GM10248 (cell line): Measurements from ENCODE around the gene MPV17L2.

Experiments used
- CTCF ChIA-PET: fragments of 300-600 bp; sonication (Branson Sonifier 250); formaldehyde crosslinking; extraction: SDS; loops from one replicate; lab custom pipeline; 2021; ENCODE audit warnings: antibody characterized with exemption; lab: Yijun Ruan, JAX
- POLR2A ChIA-PET: fragments of 350-650 bp; sonication (Branson Sonifier 250); formaldehyde crosslinking; extraction: SDS; loops from one replicate; lab custom pipeline; 2020; ENCODE audit warnings: antibody characterized with exemption; lab: Yijun Ruan, JAX
- DNase-seq: peaks from one replicate; pipeline ENCODE4 v3.0.0; 2012; ENCODE audit errors: extremely low spot score
- TF ChIP-seq, protein P1 (sequence below): IDR thresholded peaks from 2 replicates; pipeline ENCODE4 v1.5.1; 2012; ENCODE audit warnings: mild to moderate bottlenecking, low read depth; ENCODE audit errors: extremely low read depth, missing control alignments, control extremely low read depth

Gene MPV17L2

DNA sequence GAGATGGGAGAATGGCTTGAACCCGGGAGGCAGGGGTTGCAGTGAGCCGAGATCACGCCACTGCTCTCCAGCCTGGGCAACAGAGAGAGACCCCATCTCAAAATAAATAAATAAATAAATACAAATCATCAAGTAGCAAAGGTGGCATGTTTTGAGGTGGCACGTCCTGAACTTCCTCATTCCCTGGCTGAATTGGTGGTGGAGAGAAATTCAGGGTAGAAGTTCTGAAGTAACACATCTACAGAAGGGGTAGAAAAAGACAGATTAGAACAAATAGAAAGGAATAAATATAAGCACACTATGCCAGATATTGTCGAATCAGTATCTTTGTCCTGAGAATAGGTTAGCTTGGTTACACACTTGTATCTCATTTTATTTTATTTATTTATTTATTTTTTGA is 13.1 kb upstream of the MPV17L2 start:
- TF ChIP-seq, protein P1, sequence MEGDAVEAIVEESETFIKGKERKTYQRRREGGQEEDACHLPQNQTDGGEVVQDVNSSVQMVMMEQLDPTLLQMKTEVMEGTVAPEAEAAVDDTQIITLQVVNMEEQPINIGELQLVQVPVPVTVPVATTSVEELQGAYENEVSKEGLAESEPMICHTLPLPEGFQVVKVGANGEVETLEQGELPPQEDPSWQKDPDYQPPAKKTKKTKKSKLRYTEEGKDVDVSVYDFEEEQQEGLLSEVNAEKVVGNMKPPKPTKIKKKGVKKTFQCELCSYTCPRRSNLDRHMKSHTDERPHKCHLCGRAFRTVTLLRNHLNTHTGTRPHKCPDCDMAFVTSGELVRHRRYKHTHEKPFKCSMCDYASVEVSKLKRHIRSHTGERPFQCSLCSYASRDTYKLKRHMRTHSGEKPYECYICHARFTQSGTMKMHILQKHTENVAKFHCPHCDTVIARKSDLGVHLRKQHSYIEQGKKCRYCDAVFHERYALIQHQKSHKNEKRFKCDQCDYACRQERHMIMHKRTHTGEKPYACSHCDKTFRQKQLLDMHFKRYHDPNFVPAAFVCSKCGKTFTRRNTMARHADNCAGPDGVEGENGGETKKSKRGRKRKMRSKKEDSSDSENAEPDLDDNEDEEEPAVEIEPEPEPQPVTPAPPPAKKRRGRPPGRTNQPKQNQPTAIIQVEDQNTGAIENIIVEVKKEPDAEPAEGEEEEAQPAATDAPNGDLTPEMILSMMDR = no peak
- no peak for DNase-seq
- ChIA-PET CTCF (interaction anchor here (3.0 kb wide), 1 partner anchor 9 kb away, joined by 11 read pairs; no protein-coding TSS in a partner anchor), POLR2A (interaction anchor here (0.6 kb wide), 1 partner anchor 12 kb away, joined by 4 read pairs; no protein-coding TSS in a partner anchor)

DNA sequence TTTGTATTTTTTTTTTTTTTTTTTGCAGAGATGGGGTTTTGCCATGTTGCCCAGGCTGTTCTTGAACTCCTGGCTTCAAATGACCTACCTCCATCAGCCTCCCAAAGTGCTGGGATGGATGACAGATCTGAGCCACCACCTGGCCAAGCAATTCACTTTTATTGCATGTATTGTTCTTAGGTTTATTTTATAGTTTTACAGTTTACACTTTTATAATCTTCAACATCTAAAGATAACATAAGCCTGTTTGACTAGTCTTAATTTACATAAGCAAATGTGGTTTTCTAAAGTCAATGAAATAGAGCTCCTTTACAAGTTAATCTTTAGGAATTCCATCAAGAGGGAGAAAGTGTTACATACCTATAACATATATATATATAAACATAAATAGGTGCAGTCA is 9.5 kb upstream of the MPV17L2 start:
- TF ChIP-seq, protein P1 = no peak
- ChIA-PET POLR2A (interaction anchor here (0.6 to 1.6 kb wide), 4 partner anchors 9 to 80 kb away, joined by 3 to 6 read pairs (median 4); no protein-coding TSS in a partner anchor), CTCF (interaction anchor here (1.0 to 3.8 kb wide), 5 partner anchors 9 to 204 kb away, joined by 3 to 26 read pairs (median 4); partner anchors contain the start of genes MPV17L2 and PIK3R2)
- no peak for DNase-seq

DNA sequence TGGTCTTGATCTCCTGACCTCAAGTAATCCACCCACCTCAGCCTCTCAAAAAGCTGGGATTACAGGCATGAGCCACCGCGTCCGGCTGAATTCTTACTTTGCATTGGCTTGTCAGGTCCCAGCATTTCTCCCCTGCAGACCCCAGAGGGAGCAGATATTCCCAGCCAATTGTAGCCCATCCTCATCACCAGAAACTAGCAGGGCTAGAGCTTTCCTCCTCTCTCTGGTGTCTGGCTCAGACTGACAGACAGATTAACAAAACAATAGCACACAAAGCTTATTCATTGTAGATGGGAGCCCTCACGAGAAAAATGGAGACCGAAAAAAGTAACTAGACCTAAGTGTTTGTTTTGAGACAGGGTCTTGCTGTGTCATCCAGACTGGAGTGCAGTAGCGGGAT is 7.5 kb upstream of the MPV17L2 start:
- ChIA-PET CTCF (interaction anchor here (0.8 to 3.1 kb wide), 7 partner anchors 8 to 226 kb away, joined by 3 to 9 read pairs (median 6); partner anchors contain the start of gene PIK3R2), POLR2A (interaction anchor here (0.7 to 1.4 kb wide), 4 partner anchors 9 to 94 kb away, joined by 3 to 6 read pairs (median 4); no protein-coding TSS in a partner anchor)
- no peak for DNase-seq
- TF ChIP-seq, protein P1 = no peak

DNA sequence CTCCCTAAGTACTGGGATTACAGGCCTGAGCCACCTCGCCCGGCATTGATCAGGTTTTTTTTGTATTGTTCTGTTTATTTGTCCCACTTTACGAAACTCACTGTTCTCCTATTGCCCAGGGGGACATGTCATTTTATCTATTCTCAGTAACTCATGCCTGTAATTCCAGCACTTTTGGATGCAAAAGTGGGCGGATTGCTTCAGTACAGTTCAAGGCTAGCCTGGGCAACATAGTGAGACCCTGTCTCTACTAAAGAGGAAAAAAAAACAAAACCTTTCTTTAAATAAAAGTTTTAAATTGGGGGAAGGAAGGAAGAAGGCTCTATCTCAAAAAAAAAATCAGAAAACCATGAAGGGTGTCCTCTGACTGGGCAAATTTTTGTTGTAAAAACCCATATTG is 2.7 kb upstream of the MPV17L2 start:
- ChIA-PET POLR2A (interaction anchor here (1.1 kb wide), 1 partner anchor 224 kb away, joined by 6 read pairs; no protein-coding TSS in a partner anchor), CTCF (interaction anchor here (0.9 to 3.2 kb wide), 2 partner anchors 22 to 63 kb away, joined by 3 to 36 read pairs; a partner anchor contains a TSS)
- TF ChIP-seq, protein P1 = no peak
- no peak for DNase-seq

DNA sequence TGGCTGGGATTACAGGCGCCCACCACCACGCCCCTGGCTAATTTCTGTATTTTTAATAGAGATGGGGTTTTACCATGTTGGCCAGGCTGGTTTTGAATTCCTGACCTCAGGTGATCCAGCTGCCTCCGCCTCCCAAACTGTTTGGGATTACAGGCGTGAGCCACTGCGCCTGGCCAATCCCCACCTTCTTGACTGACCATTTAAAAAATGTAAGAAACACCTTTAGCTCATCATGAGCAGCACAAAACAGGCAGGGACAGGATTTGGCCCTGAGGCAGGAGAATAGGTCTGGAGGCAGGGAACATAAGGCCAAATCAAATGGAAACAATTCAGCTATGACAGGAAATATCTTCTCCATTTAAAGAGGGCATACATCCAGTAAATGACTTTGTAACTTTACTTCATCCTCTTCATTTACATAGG is 1.4 kb upstream of the MPV17L2 start:
- POLR2A ChIA-PET = interaction anchor here (0.5 to 3.3 kb wide), 6 partner anchors 12 to 631 kb away, joined by 3 to 26 read pairs (median 4); partner anchors contain the start of gene JUND
- TF ChIP-seq, protein P1 = no peak
- no peak for DNase-seq
- CTCF ChIA-PET = interaction anchor here (0.8 to 3.2 kb wide), 18 partner anchors 9 to 225 kb away, joined by 3 to 36 read pairs (median 4); partner anchors contain the start of gene LSM4

DNA sequence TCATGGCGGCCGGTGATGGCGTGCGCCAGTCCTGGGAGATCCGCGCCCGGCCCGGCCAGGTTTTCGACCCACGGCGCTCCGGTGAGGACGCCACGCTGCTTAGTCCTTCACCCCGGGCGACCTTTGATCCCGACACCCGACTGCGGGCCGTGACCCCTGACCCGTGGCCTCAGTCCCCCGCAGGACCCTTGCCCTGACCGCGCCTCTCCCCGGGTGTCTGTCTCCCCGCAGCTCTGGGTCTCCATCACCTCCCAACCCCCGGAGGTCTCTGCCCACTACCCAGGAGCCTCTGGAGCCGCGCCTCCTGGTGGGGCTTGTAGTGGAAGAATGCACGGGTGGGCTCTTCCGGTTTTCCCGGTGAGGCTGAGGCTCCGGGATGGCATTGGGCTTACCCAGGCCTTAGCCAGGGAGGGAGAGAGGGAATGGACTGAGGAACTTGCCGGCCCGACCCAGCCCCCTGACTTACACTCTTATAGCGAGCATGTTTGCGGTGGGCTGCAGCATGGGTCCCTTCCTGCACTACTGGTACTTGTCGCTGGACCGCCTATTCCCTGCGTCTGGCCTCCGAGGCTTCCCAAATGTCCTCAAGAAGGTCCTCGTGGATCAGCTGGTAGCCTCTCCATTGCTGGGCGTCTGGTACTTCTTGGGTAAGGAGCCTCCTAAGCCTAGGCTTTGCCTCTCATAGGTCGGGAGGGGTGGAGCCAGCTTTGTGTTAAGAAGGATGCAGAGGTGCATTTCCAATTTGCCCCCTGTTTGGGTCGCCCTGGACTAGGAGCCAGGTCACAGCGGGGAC is 566 bp downstream of the MPV17L2 start:
- POLR2A ChIA-PET = interaction anchor here (0.7 to 3.3 kb wide), 7 partner anchors 10 to 111 kb away, joined by 3 to 26 read pairs (median 4); partner anchors contain the start of genes JUND and RAB3A
- DNase-seq = no peak
- TF ChIP-seq, protein P1 = no peak
- CTCF ChIA-PET = interaction anchor here (0.6 to 3.2 kb wide), 15 partner anchors 10 to 122 kb away, joined by 3 to 36 read pairs (median 5); partner anchors contain the start of gene RAB3A
